HEK293 (cell line): ENCODE data around the gene CSRNP2.

ENCODE experiments used
- BCL11A ChIP-seq: fragments of 450-650 bp; formaldehyde crosslinking; IDR thresholded peaks from 2 replicates; pipeline ENCODE4 v1.5.1; 2016; ENCODE audit warnings: low read depth, missing biosample characterization, missing genetic modification characterization
- BCL11B ChIP-seq: fragments of 450-650 bp; formaldehyde crosslinking; IDR thresholded peaks from 2 replicates; pipeline ENCODE4 v1.5.1; 2016; ENCODE audit warnings: low read depth, missing biosample characterization, missing genetic modification characterization
- FEZF1 ChIP-seq: fragments of 450-650 bp; formaldehyde crosslinking; IDR thresholded peaks from 2 replicates; pipeline ENCODE4 v1.5.1; 2016; ENCODE audit warnings: missing biosample characterization, missing genetic modification characterization
- GLIS2 ChIP-seq: fragments of 450-650 bp; formaldehyde crosslinking; IDR thresholded peaks from 2 replicates; pipeline ENCODE4 v1.5.1; 2016; ENCODE audit warnings: missing biosample characterization, missing genetic modification characterization
- RBAK ChIP-seq: fragments of 450-650 bp; formaldehyde crosslinking; IDR thresholded peaks from 2 replicates; pipeline ENCODE4 v1.5.1; 2016; ENCODE audit warnings: missing biosample characterization, missing genetic modification characterization
- SALL2 ChIP-seq: fragments of 450-650 bp; formaldehyde crosslinking; IDR thresholded peaks from 2 replicates; pipeline ENCODE4 v1.5.0; 2017; ENCODE audit warnings: missing biosample characterization, mild to moderate bottlenecking, missing genetic modification characterization, borderline replicate concordance
- SP7 ChIP-seq: fragments of 450-650 bp; formaldehyde crosslinking; IDR thresholded peaks from 2 replicates; pipeline ENCODE4 v1.5.1; 2016; ENCODE audit warnings: missing biosample characterization, missing genetic modification characterization
- WT1 ChIP-seq: fragments of 450-650 bp; formaldehyde crosslinking; IDR thresholded peaks from 2 replicates; pipeline ENCODE4 v1.5.1; 2016; ENCODE audit warnings: missing biosample characterization, missing genetic modification characterization
- YY2 ChIP-seq: fragments of 450-650 bp; formaldehyde crosslinking; IDR thresholded peaks from 2 replicates; pipeline ENCODE4 v1.5.1; 2016; ENCODE audit warnings: missing biosample characterization, missing genetic modification characterization
- ZBTB8A ChIP-seq: fragments of 450-650 bp; formaldehyde crosslinking; IDR thresholded peaks from 2 replicates; pipeline ENCODE4 v1.5.1; 2016; ENCODE audit warnings: missing biosample characterization, missing genetic modification characterization
- ZFP37 ChIP-seq: fragments of 450-650 bp; formaldehyde crosslinking; IDR thresholded peaks from 2 replicates; pipeline ENCODE4 v1.5.1; 2016; ENCODE audit warnings: missing biosample characterization, missing genetic modification characterization
- ZFP41 ChIP-seq: fragments of 450-650 bp; formaldehyde crosslinking; IDR thresholded peaks from 2 replicates; pipeline ENCODE4 v1.5.1; 2016; ENCODE audit warnings: missing biosample characterization, missing genetic modification characterization, borderline replicate concordance
- ZFP69B ChIP-seq: fragments of 450-650 bp; formaldehyde crosslinking; IDR thresholded peaks from 2 replicates; pipeline ENCODE4 v1.5.1; 2016; ENCODE audit warnings: missing biosample characterization, missing genetic modification characterization
- ZNF112 ChIP-seq: fragments of 450-650 bp; formaldehyde crosslinking; IDR thresholded peaks from 2 replicates; pipeline ENCODE4 v1.5.0; 2017; ENCODE audit warnings: missing biosample characterization, missing genetic modification characterization
- ZNF140 ChIP-seq: fragments of 450-650 bp; formaldehyde crosslinking; IDR thresholded peaks from 2 replicates; pipeline ENCODE4 v1.5.1; 2016; ENCODE audit warnings: missing biosample characterization, missing genetic modification characterization
- ZNF16 ChIP-seq: fragments of 450-650 bp; formaldehyde crosslinking; IDR thresholded peaks from 2 replicates; pipeline ENCODE4 v1.5.1; 2016; ENCODE audit warnings: low read depth, missing biosample characterization, missing genetic modification characterization
- ZNF202 ChIP-seq: fragments of 450-650 bp; formaldehyde crosslinking; IDR thresholded peaks from 2 replicates; pipeline ENCODE4 v1.5.1; 2016; ENCODE audit warnings: missing biosample characterization, missing genetic modification characterization, borderline replicate concordance
- ZNF223 ChIP-seq: fragments of 450-650 bp; formaldehyde crosslinking; IDR thresholded peaks from 2 replicates; pipeline ENCODE4 v1.5.1; 2016; ENCODE audit warnings: missing biosample characterization, missing genetic modification characterization
- ZNF239 ChIP-seq: fragments of 450-650 bp; formaldehyde crosslinking; IDR thresholded peaks from 2 replicates; pipeline ENCODE4 v1.5.1; 2016; ENCODE audit warnings: missing biosample characterization, missing genetic modification characterization
- ZNF266 ChIP-seq: fragments of 450-650 bp; formaldehyde crosslinking; IDR thresholded peaks from 2 replicates; pipeline ENCODE4 v1.5.1; 2016; ENCODE audit warnings: missing biosample characterization, missing genetic modification characterization, low read depth
- ZNF324 ChIP-seq: fragments of 450-650 bp; formaldehyde crosslinking; IDR thresholded peaks from 2 replicates; pipeline ENCODE4 v1.5.1; 2016; ENCODE audit warnings: missing biosample characterization, missing genetic modification characterization
- ZNF394 ChIP-seq: fragments of 450-650 bp; formaldehyde crosslinking; IDR thresholded peaks from 2 replicates; pipeline ENCODE4 v1.5.1; 2016; ENCODE audit warnings: missing biosample characterization, missing genetic modification characterization, mild to moderate bottlenecking, moderate library complexity, borderline replicate concordance
- ZNF404 ChIP-seq: fragments of 450-650 bp; formaldehyde crosslinking; IDR thresholded peaks from 2 replicates; pipeline ENCODE4 v1.5.1; 2017; ENCODE audit warnings: missing biosample characterization, missing genetic modification characterization
- ZNF433 ChIP-seq: fragments of 450-650 bp; formaldehyde crosslinking; IDR thresholded peaks from 2 replicates; pipeline ENCODE4 v1.5.1; 2016; ENCODE audit warnings: missing biosample characterization, missing genetic modification characterization, low read depth
- ZNF521 ChIP-seq: fragments of 450-650 bp; formaldehyde crosslinking; IDR thresholded peaks from 2 replicates; pipeline ENCODE4 v1.5.1; 2017; ENCODE audit warnings: missing biosample characterization, mild to moderate bottlenecking, missing genetic modification characterization
- ZNF585B ChIP-seq: fragments of 450-650 bp; formaldehyde crosslinking; IDR thresholded peaks from 2 replicates; pipeline ENCODE4 v1.5.1; 2016; ENCODE audit warnings: missing biosample characterization, missing genetic modification characterization
- ZNF596 ChIP-seq: fragments of 450-650 bp; IDR thresholded peaks from 2 replicates; pipeline ENCODE4 v1.5.0; 2018; ENCODE audit warnings: missing biosample characterization, mild to moderate bottlenecking, missing genetic modification characterization, moderate library complexity
- ZNF610 ChIP-seq: fragments of 450-650 bp; formaldehyde crosslinking; IDR thresholded peaks from 2 replicates; pipeline ENCODE4 v1.5.1; 2016; ENCODE audit warnings: missing biosample characterization, missing genetic modification characterization, borderline replicate concordance
- ZNF621 ChIP-seq: fragments of 450-650 bp; formaldehyde crosslinking; IDR thresholded peaks from 2 replicates; pipeline ENCODE4 v1.5.1; 2017; ENCODE audit warnings: missing biosample characterization, missing genetic modification characterization
- ZXDB ChIP-seq: fragments of 450-650 bp; formaldehyde crosslinking; IDR thresholded peaks from 2 replicates; pipeline ENCODE4 v1.5.1; 2016; ENCODE audit warnings: missing biosample characterization, missing genetic modification characterization
- TF ChIP-seq, protein P1 (sequence below): fragments of 450-650 bp; formaldehyde crosslinking; IDR thresholded peaks from 2 replicates; pipeline ENCODE4 v1.5.1; 2016; ENCODE audit warnings: missing biosample characterization, missing genetic modification characterization
- TF ChIP-seq, protein P2 (sequence below): fragments of 450-650 bp; formaldehyde crosslinking; conservative IDR thresholded peaks from 2 replicates; pipeline ENCODE4 v1.5.1; 2016; ENCODE audit warnings: low read depth, missing biosample characterization, missing genetic modification characterization
- TF ChIP-seq, protein P3 (sequence below): fragments of 450-650 bp; formaldehyde crosslinking; IDR thresholded peaks from 2 replicates; pipeline ENCODE4 v1.5.1; 2016; ENCODE audit warnings: missing biosample characterization, missing genetic modification characterization

CSRNP2 gene

DNA sequence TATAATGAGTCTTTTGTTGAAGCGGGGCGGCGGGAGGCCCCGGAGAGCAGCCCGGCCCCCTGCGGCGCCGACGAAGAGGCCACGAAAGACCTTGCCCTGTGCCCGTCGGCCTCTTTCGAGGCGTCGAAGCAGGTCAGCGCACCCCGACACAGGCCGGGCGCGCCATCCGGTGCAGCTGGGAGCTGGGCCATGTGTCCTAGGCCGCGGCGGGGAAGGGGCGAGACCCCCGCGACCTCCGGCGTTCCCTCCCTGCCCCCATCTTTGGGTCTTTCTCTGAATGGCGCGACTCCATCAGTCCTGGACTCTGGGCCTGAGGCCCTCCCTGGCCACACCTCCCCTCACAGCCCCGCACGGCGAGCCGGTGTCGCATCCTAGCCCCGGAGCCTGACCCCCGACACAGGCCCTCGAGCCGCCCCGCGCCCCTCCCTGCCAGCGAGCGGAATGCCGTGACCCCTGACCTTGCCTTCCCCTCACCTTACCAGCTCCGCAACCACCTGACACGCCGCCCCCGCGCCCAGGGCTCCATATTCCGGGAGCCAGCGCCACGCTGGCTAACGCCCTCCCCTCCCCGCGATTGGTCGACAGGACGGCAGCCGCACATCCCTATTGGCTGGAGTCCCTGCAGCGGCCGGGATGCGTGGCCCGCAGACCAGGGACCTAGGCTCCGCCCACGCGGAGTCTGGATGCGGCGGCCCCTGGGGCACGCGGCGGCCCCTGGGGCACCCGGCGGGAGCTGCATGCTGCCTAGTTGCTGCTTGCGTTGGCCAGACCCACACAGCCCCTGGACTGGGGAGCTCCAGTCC is 57.4 kb downstream of the CSRNP2 start, which contains the start of gene SLC11A2 (continued):
- no peak for TF ChIP-seq ZNF433 (tag by site-specific recombination)
- TF ChIP-seq ZNF621 (tag by site-specific recombination): no peak
- peak; percentile 54 for TF ChIP-seq FEZF1
- peak; percentile 58 for TF ChIP-seq ZNF610 (tag by site-specific recombination)
- no peak for TF ChIP-seq ZNF239 (tag by site-specific recombination)
- TF ChIP-seq, protein P1, sequence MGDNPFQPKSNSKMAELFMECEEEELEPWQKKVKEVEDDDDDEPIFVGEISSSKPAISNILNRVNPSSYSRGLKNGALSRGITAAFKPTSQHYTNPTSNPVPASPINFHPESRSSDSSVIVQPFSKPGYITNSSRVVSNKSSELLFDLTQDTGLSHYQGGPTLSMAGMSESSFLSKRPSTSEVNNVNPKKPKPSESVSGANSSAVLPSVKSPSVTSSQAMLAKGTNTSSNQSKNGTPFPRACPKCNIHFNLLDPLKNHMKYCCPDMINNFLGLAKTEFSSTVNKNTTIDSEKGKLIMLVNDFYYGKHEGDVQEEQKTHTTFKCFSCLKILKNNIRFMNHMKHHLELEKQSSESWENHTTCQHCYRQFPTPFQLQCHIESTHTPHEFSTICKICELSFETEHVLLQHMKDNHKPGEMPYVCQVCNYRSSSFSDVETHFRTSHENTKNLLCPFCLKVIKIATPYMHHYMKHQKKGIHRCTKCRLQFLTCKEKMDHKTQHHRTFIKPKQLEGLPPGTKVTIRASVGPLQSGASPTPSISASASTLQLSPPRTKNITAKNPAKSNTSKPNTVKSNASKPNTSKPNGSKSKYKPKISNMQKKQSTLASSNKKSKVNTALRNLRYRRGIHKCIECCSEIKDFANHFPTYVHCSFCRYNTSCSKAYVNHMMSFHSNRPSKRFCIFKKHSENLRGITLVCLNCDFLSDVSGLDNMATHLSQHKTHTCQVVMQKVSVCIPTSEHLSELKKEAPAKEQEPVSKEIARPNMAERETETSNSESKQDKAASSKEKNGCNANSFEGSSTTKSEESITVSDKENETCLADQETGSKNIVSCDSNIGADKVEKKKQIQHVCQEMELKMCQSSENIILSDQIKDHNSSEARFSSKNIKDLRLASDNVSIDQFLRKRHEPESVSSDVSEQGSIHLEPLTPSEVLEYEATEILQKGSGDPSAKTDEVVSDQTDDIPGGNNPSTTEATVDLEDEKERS (tag by site-specific recombination): no peak
- peak; percentile 92 for TF ChIP-seq SP7 (tag by site-specific recombination)
- peak; percentile 82 for TF ChIP-seq YY2 (tag by site-specific recombination)
- TF ChIP-seq, protein P2, sequence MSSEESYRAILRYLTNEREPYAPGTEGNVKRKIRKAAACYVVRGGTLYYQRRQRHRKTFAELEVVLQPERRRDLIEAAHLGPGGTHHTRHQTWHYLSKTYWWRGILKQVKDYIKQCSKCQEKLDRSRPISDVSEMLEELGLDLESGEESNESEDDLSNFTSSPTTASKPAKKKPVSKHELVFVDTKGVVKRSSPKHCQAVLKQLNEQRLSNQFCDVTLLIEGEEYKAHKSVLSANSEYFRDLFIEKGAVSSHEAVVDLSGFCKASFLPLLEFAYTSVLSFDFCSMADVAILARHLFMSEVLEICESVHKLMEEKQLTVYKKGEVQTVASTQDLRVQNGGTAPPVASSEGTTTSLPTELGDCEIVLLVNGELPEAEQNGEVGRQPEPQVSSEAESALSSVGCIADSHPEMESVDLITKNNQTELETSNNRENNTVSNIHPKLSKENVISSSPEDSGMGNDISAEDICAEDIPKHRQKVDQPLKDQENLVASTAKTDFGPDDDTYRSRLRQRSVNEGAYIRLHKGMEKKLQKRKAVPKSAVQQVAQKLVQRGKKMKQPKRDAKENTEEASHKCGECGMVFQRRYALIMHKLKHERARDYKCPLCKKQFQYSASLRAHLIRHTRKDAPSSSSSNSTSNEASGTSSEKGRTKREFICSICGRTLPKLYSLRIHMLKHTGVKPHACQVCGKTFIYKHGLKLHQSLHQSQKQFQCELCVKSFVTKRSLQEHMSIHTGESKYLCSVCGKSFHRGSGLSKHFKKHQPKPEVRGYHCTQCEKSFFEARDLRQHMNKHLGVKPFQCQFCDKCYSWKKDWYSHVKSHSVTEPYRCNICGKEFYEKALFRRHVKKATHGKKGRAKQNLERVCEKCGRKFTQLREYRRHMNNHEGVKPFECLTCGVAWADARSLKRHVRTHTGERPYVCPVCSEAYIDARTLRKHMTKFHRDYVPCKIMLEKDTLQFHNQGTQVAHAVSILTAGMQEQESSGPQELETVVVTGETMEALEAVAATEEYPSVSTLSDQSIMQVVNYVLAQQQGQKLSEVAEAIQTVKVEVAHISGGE (tag by site-specific recombination): no peak
- no peak for TF ChIP-seq SALL2 (tag by site-specific recombination)
- no peak for TF ChIP-seq ZNF112 (tag by site-specific recombination)
- TF ChIP-seq BCL11B (tag by site-specific recombination): peak; percentile 97
- TF ChIP-seq ZFP41 (tag by site-specific recombination): 0 out of 2 replicates have a peak, but pooled peaks have one; percentile 17
- no peak; the same call in 1 of the 2 replicates for TF ChIP-seq ZNF140 (tag by site-specific recombination)
- no peak for TF ChIP-seq RBAK
- peak; percentile 95 for TF ChIP-seq BCL11A (tag by site-specific recombination)
- peak; percentile 95 for TF ChIP-seq ZBTB8A (tag by site-specific recombination)
- no peak for TF ChIP-seq ZNF404 (tag by site-specific recombination)
- TF ChIP-seq ZNF202 (tag by site-specific recombination): no peak
- no peak for TF ChIP-seq ZNF585B (tag by site-specific recombination)
- TF ChIP-seq GLIS2 (tag by site-specific recombination): peak; percentile 98
- no peak; the same call in none of the 2 replicates for TF ChIP-seq ZFP37 (tag by site-specific recombination)
- TF ChIP-seq ZNF324 (tag by site-specific recombination): peak; percentile 63
- peak; percentile 100 for TF ChIP-seq ZXDB
- no peak for TF ChIP-seq ZNF16 (tag by site-specific recombination)
- TF ChIP-seq ZNF596 (tag by site-specific recombination): no peak
- no peak for TF ChIP-seq ZNF223 (tag by site-specific recombination)
- no peak; the same call in 1 of the 2 replicates for TF ChIP-seq ZFP69B
- no peak for TF ChIP-seq ZNF266 (tag by site-specific recombination)
- TF ChIP-seq WT1: peak; percentile 64
- TF ChIP-seq, protein P3, sequence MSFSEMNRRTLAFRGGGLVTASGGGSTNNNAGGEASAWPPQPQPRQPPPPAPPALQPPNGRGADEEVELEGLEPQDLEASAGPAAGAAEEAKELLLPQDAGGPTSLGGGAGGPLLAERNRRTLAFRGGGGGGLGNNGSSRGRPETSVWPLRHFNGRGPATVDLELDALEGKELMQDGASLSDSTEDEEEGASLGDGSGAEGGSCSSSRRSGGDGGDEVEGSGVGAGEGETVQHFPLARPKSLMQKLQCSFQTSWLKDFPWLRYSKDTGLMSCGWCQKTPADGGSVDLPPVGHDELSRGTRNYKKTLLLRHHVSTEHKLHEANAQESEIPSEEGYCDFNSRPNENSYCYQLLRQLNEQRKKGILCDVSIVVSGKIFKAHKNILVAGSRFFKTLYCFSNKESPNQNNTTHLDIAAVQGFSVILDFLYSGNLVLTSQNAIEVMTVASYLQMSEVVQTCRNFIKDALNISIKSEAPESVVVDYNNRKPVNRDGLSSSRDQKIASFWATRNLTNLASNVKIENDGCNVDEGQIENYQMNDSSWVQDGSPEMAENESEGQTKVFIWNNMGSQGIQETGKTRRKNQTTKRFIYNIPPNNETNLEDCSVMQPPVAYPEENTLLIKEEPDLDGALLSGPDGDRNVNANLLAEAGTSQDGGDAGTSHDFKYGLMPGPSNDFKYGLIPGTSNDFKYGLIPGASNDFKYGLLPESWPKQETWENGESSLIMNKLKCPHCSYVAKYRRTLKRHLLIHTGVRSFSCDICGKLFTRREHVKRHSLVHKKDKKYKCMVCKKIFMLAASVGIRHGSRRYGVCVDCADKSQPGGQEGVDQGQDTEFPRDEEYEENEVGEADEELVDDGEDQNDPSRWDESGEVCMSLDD (tag by site-specific recombination): peak; percentile 91
- no peak for TF ChIP-seq ZNF521 (tag by site-specific recombination)
- TF ChIP-seq ZNF394 (tag by site-specific recombination): peak; percentile 69
